K562 (cell line): ENCODE measurements around the gene IFI30. TPM values are rescaled to one million over a fixed set of nuclear protein-coding genes. Genes with fewer than 3 reads are reported as not detected.
A peak's percentile ranks its signal among the peaks of the same experiment; 100 is the strongest.

ENCODE experiments used
- CC2D1A ChIP-seq: fragments of 450-650 bp; IDR thresholded peaks from 2 replicates; pipeline ENCODE4 v1.6.1; 2017; ENCODE audit warnings: mild to moderate bottlenecking
- CCNT2 ChIP-seq: IDR thresholded peaks from 2 replicates; pipeline ENCODE4 v1.6.1; 2011; ENCODE audit warnings: borderline replicate concordance, low read depth, mild to moderate bottlenecking, moderate library complexity, mixed read lengths, low read length; ENCODE audit not compliant: insufficient read length; ENCODE audit errors: extremely low read depth
- CEBPB ChIP-seq: fragments of 450-650 bp; IDR thresholded peaks from 2 replicates; pipeline ENCODE4 v1.6.1; 2016; ENCODE audit warnings: missing genetic modification characterization, missing compliant biosample characterization
- FOSL1 ChIP-seq: fragments of 200-800 bp; sonication (Bioruptor generic); conservative IDR thresholded peaks from 2 replicates; pipeline ENCODE4 v1.6.1; 2016; ENCODE audit warnings: missing genetic modification characterization, missing compliant biosample characterization
- FOXM1 ChIP-seq, 2 experiments: fragments of 450-650 bp in 1 of 2; sonication (generic) in 1 of 2; formaldehyde crosslinking in 1 of 2; IDR thresholded peaks; 2 replicates each; pipeline versions ENCODE4 v1.6.1 to v1.9.0; 2017 to 2022; ENCODE audit warnings: low read depth in 2 of 2, mild to moderate bottlenecking in 2 of 2, missing genetic modification reagents in 1 of 2, moderate library complexity in 1 of 2
- HMGN3 ChIP-seq: IDR thresholded peaks from 2 replicates; pipeline ENCODE4 v1.6.1; 2011; ENCODE audit warnings: borderline replicate concordance, low read depth, mild to moderate bottlenecking, mixed read lengths, low read length; ENCODE audit not compliant: insufficient read length; ENCODE audit errors: extremely low read depth
- MYC ChIP-seq, 2 experiments: fragments of 250-450 bp in 1 of 2; sonication (Bioruptor Pico) in 1 of 2; IDR thresholded peaks; 2 replicates each; pipeline versions ENCODE4 v1.5.1 to v1.6.1; 2012 to 2021; ENCODE audit warnings: low read depth in 2 of 2, borderline replicate concordance in 1 of 2, improper control_type of control experiment in 1 of 2, low read length in 1 of 2, mild to moderate bottlenecking in 1 of 2, moderate library complexity in 1 of 2
- NEUROD1 ChIP-seq: fragments of 150-350 bp; IDR thresholded peaks from 2 replicates; pipeline ENCODE4 v1.6.1; 2014; ENCODE audit warnings: borderline replicate concordance, low read length, low read depth; ENCODE audit not compliant: partially characterized antibody
- NRF1 ChIP-seq, 2 experiments: fragments of 450-650 bp; IDR thresholded peaks in 1 of 2; conservative IDR thresholded peaks in 1 of 2; 2 replicates each; pipeline ENCODE4 v1.6.1; 2014; ENCODE audit warnings: mild to moderate bottlenecking in 2 of 2
- RNF219 ChIP-seq: fragments of 250-450 bp; sonication (Bioruptor Pico); IDR thresholded peaks from 2 replicates; pipeline ENCODE4 v1.5.0; 2022; ENCODE audit warnings: mild to moderate bottlenecking
- SIN3B ChIP-seq: fragments of 450-650 bp; IDR thresholded peaks from 2 replicates; pipeline ENCODE4 v1.6.1; 2017; ENCODE audit warnings: low read depth, mild to moderate bottlenecking, moderate library complexity
- SP1 ChIP-seq: sonication (generic); formaldehyde crosslinking; IDR thresholded peaks from 2 replicates; pipeline ENCODE4 v1.8.1; 2022; ENCODE audit warnings: mild to moderate bottlenecking, missing genetic modification reagents
- TBP ChIP-seq: optimal IDR thresholded peaks from 2 replicates; pipeline ENCODE3; 2011; ENCODE audit warnings: low read depth, low read length, improper control_type of control experiment
- TCF3 ChIP-seq: sonication (generic); formaldehyde crosslinking; IDR thresholded peaks from 2 replicates; pipeline ENCODE4 v1.4.0; 2020; ENCODE audit warnings: mild to moderate bottlenecking, missing genetic modification reagents
- YY1 ChIP-seq, 3 experiments: IDR thresholded peaks; 2 replicates each; pipeline ENCODE4 v1.6.1; 2011; ENCODE audit warnings: low read length in 2 of 3, mild to moderate bottlenecking in 2 of 3, moderate library complexity in 2 of 3, borderline replicate concordance in 1 of 3, control low read depth in 1 of 3, low read depth in 1 of 3; ENCODE audit not compliant: insufficient read depth in 3 of 3, insufficient replicate concordance in 2 of 3, control insufficient read depth in 1 of 3, insufficient read length in 1 of 3; ENCODE audit errors: extremely low read depth in 1 of 3
- ZKSCAN8 ChIP-seq: fragments of 200-800 bp; sonication (Bioruptor generic); IDR thresholded peaks from 2 replicates; pipeline ENCODE4 v1.6.1; 2016; ENCODE audit warnings: missing genetic modification characterization, missing compliant biosample characterization
- ZNF589 ChIP-seq: fragments of 200-800 bp; sonication (Bioruptor generic); IDR thresholded peaks from 2 replicates; pipeline ENCODE4 v1.6.1; 2016; ENCODE audit warnings: low read depth, missing genetic modification characterization, missing compliant biosample characterization
- ZNF740 ChIP-seq, 3 experiments: fragments of 200-800 bp in 1 of 3; sonication (Bioruptor generic) in 1 of 3; sonication (generic) in 1 of 3; formaldehyde crosslinking in 1 of 3; IDR thresholded peaks; 2 replicates each; pipeline versions ENCODE4 v1.6.1 to v1.8.0; 2016 to 2022; ENCODE audit warnings: mild to moderate bottlenecking in 2 of 3, missing compliant biosample characterization in 2 of 3, missing genetic modification characterization in 2 of 3, missing genetic modification reagents in 1 of 3
- ZSCAN32 ChIP-seq: fragments of 450-650 bp; formaldehyde crosslinking; IDR thresholded peaks from 2 replicates; pipeline ENCODE4 v1.4.0; 2020; ENCODE audit warnings: mild to moderate bottlenecking, moderate library complexity
- polyA plus RNA-seq, 8 experiments: library from polyadenylated mRNA; depleted of rRNA in 4 of 8; stranded (reverse) in 5 of 8; unstranded in 3 of 8; fragments of >200 nt; fragmentation: Nextera tagmentation in 2 of 8; fragmentation: Illumina TruSeq in 1 of 8; extraction: Ambion mirVana in 2 of 8; extraction: Trizol in 1 of 8; gene quantifications; 2 replicates each; pipeline versions ENCODE4 v1.2.1 to v1.2.3, GENCODE V29; 2011 to 2014; ENCODE audit warnings: inconsistent platforms in 1 of 8, missing spikeins in 1 of 8
- total RNA-seq, 7 experiments: library from RNA; depleted of rRNA in 6 of 7; stranded (reverse); fragments of >200 nt in 6 of 7; fragmentation: Illumina TruSeq in 2 of 7; extraction: Trizol in 2 of 7; gene quantifications; 2 replicates each; pipeline versions ENCODE4 v1.2.1 to v1.2.3, GENCODE V29; 2011 to 2021; ENCODE audit warnings: low replicate concordance in 1 of 7
- TF ChIP-seq, protein P1 (sequence below), 2 experiments: IDR thresholded peaks; 2 replicates each; pipeline ENCODE4 v1.6.1; 2011; ENCODE audit warnings: borderline replicate concordance in 1 of 2, control low read depth in 1 of 2, low read depth in 1 of 2, low read length in 1 of 2, mild to moderate bottlenecking in 1 of 2, mixed read lengths in 1 of 2, moderate library complexity in 1 of 2; ENCODE audit not compliant: insufficient read depth in 1 of 2, insufficient read length in 1 of 2, poor library complexity in 1 of 2, severe bottlenecking in 1 of 2; ENCODE audit errors: extremely low read depth in 1 of 2

IFI30 gene
- total and polyA plus RNA-seq, 9 of the 15 experiments (the other 6 are each of a cell fraction or from before 2014, with no cell fraction given) = 63.7 to 430 (median 109) TPM

DNA sequence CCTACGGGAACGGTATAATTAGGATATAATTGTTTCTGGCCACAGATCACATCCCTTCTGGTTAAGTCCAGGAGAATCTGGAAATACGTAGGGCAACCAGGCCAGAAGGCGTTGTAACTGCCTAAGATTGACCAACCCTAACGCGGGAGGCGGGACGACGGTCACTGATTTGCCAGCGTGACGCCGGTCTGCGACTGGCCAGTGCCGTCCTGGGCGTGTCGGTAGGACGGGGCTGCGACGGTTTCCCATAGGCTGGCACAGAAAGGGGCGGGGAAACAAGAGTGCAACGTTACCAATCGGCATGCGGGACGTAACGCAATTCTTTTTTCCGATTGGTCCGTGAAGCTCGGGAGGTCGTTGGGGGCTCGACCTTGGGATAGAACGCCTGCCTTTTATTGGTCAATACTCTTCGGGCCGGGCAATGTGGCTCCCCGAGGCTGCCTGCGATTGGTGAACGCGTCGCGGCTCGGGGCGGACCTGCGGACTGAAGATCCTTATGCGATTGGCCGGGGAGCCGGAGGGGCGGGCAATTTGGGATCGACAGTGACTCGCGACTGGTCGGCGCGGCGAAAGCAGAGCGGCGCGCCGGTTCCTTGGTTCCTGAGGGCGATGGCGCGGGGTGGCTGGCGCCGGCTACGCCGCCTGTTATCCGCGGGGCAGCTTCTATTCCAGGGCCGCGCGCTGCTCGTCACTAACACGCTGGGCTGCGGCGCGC lies 19.2 kb downstream of the IFI30 start, which contains the start of gene MPV17L2 (continued):
- TF ChIP-seq FOXM1 (IDR thresholded peaks at IDR 0.05; ENCODE audit: low read depth) = no peak; the same call in 1 of the 2 replicates
- no peak for TF ChIP-seq FOXM1 (CRISPR knock-in tag; IDR thresholded peaks at IDR 0.05; ENCODE audit: low read depth)
- peak; percentile 79 for TF ChIP-seq CEBPB (tag)
- peak; percentile 82; the same call in 1 of the 2 replicates for TF ChIP-seq ZKSCAN8 (CRISPR knock-in tag)
- TF ChIP-seq, protein P1, sequence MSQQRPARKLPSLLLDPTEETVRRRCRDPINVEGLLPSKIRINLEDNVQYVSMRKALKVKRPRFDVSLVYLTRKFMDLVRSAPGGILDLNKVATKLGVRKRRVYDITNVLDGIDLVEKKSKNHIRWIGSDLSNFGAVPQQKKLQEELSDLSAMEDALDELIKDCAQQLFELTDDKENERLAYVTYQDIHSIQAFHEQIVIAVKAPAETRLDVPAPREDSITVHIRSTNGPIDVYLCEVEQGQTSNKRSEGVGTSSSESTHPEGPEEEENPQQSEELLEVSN (IDR thresholded peaks at IDR 0.05; ENCODE audit: borderline replicate concordance in 1 of 2, extremely low read depth in 1 of 2, insufficient read depth in 1 of 2, insufficient read length in 1 of 2, low read depth in 1 of 2, low read length in 1 of 2, poor library complexity in 1 of 2, severe bottlenecking in 1 of 2) = peak in 1 of 2 experiments; percentile 37
- TF ChIP-seq CCNT2 = peak; percentile 35
- TF ChIP-seq SIN3B = peak; percentile 83; the same call in 1 of the 2 replicates
- peak; percentile 99 for TF ChIP-seq ZNF589 (CRISPR knock-in tag)
- TF ChIP-seq FOSL1 = peak; percentile 32; the same call in 1 of the 2 replicates
- TF ChIP-seq TBP = peak; percentile 63
- TF ChIP-seq RNF219 (CRISPR knock-in tag) = no peak
- no peak for TF ChIP-seq TCF3 (CRISPR knock-in tag)
- peak; percentile 99 for TF ChIP-seq SP1 (CRISPR knock-in tag)
- peak; percentile 99 for TF ChIP-seq NEUROD1
- peak; percentile 60 for TF ChIP-seq HMGN3
- peak; percentile 60 for TF ChIP-seq MYC (IDR thresholded peaks at IDR 0.05; ENCODE audit: low read depth, low read length)
- no peak for TF ChIP-seq MYC (CRISPR knock-in tag; IDR thresholded peaks at IDR 0.05; ENCODE audit: borderline replicate concordance, low read depth)
- no peak for TF ChIP-seq ZSCAN32 (CRISPR knock-in tag)
- peak in 2 of 3 experiments; percentile 74 to 83 for TF ChIP-seq YY1 (IDR thresholded peaks at IDR 0.05; ENCODE audit: borderline replicate concordance in 1 of 3, control insufficient read depth in 1 of 3, extremely low read depth in 1 of 3, insufficient read depth in 3 of 3, insufficient read length in 1 of 3, insufficient replicate concordance in 2 of 3, low read depth in 1 of 3, low read length in 2 of 3)
- TF ChIP-seq NRF1 (conservative IDR thresholded peaks at IDR 0.05 in 1 of 2, IDR thresholded peaks at IDR 0.05 in 1 of 2) = peak; percentile 85 to 89
- no peak for TF ChIP-seq ZNF740 (CRISPR knock-in tag; IDR thresholded peaks at IDR 0.05)
- TF ChIP-seq ZNF740 (tag; IDR thresholded peaks at IDR 0.05) = no peak
- TF ChIP-seq CC2D1A = peak; percentile 70; the same call in 1 of the 2 replicates
